ENCODE data around the gene AHDC1.
A peak's percentile ranks its signal among the peaks of the same experiment; 100 is the strongest.

AHDC1 gene

GRCh38 chr1:27574871-27575831 lies 28.8 kb downstream of the AHDC1 start:
- no peak for DNase-seq

DNA sequence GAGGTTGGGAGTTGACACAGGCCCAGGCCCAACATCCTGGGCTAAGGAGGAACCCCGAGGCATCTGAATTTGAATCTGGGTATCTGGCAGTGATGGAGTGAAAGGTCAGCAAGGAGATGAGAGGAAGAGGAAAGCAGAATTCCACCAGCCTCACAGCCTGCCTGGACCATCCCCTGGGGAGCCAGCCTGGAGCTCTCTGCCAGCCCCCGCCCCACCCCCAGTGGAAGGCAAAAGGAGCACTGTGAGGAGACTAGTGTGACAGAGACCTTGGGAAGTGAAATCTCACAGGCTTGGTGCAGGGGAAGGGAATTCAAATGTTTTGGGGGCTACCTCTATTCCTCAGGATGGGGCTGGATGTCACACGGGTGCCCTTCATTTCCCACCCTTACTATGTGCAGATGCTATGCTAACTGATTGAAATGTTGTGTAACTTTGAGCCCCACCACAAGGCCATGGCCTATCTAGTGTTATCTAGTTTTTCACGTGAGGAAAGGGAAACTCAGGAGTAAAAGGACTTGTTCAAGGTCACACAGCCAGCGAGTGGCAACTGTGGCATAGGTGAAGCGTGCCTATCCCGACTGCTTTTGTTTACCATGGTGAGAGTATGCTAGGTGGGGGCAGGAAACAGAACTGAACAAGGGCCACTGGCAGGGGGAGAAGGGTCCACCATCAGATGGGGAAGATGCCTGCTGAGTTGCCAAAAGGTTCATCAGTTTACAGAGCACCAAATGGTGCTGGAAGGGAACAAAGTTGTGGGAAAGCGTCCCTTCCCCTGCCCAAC lies 29.8 kb downstream of the AHDC1 start:
- no peak for DNase-seq

DNA sequence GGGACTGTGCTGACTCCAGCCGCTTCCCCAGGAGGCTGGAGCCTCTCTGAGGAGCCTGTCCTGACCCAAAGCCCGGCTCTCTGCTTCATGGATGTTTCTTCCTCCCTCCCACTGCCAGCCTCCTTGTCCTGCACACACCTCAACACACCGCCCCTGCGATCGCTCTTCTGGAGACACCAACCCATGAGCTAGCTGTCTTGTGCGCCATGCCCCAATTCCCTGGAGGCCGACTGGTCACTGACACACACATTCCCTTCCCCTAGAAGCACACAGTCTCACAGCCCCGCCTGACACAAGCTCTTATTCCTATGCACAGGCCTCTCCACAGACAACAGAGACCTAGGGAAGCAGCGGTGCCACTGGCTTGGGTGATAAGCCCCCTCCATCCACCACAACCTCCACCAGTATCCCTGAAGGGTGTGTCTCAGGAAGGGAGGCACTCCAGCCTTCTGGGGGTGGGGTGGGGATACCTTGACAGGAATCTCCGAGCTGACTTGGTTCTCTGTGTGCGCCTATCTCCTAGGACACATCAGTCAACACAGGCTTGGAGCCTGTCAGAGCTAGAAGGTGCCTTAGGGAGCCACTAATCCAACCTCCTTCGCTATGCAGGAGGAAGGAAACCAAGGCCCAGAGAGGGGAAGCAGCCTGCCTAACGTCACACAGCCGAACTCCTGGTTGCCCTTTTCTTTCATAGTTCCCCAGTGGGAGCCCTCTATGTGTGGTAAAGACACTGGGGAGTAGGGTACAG lies 31.1 kb downstream of the AHDC1 start:
- no peak for DNase-seq

- DNase-seq: no peak
Measured at GRCh38 chr1:27572019-27572678, 31.8 kb downstream of the AHDC1 start.

- no peak for DNase-seq
Measured at GRCh38 chr1:27571439-27572018, 32.4 kb downstream of the AHDC1 start.

DNA sequence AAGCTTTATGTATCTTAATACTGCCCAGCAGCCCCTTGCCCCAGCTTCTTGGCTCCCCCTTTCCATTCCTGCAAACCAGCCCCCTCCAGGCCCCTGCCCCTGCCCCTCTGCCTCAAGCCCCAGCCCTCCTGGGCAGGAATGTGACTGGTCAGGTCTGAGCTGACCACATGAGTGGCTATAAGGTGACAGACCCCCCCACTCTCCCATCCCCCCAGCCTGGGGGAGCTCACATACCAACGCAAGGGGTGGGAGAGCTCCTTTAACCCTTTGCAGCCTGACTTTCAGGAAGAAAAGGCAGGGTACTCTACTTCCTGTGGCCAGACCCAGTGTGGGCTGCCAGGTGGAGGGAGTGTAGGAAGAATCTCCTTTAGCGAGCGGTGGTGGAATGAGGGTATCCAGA lies 33.2 kb downstream of the AHDC1 start:
- no peak for DNase-seq

DNA sequence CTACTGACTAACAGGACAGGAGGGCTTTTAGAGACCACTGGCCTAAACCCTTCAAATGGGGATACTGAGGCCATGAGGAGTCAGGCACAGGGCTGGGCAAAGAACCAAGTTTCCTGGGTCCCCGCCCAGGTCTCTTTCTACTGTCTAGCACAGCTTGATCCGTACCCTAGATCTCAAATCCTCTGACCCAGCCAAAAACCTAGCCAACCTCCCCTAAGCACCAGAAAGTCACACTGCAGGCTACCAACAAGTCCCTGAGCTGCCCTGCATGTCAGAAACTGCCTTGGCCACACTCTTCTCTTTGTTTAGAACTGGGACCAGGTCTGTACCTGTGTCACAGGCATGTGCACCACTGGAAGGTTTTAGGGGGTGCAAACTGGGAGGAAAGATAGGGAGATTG lies 33.6 kb downstream of the AHDC1 start:
- no peak for DNase-seq

DNA sequence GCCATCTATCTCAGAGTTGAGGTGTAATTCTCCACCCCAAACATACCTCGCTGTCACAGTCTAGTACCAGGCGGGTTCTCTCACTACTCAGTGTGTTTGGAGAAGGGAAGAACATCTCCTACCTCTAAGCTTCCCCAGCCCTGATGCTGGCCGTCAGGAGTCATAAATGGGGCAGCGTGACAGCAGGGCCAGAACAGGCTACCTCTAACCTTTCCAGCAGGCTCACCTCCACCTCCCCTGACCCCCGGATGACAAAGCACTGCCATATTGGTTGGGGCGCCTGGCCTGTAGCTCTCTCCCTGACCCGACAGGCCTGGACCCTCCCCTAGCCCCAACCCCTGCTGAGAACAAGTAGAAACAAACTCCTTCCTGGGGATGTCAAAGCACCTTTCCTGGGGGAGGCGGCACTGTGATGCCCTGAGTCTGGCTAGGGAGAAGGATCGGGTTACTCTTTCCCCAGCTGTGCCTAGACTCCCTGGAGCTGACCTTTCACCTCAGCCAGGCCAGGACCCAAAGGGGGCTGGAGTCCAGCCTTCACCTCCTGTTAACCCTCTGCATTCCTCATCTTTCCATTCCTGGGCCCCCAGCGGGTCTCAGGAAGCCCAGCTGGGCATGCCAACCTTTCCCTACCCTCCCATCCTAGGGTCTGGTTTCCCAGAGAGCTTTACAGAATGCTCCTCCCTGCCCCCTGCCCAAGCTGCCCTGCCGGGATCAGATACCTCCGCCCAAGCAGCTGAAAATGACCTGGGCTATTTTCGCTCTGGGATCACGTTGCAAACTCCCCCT lies 34.2 kb downstream of the AHDC1 start:
- no peak for DNase-seq

- DNase-seq: no peak
Measured at GRCh38 chr1:27569088-27569460, 34.9 kb downstream of the AHDC1 start.

DNA sequence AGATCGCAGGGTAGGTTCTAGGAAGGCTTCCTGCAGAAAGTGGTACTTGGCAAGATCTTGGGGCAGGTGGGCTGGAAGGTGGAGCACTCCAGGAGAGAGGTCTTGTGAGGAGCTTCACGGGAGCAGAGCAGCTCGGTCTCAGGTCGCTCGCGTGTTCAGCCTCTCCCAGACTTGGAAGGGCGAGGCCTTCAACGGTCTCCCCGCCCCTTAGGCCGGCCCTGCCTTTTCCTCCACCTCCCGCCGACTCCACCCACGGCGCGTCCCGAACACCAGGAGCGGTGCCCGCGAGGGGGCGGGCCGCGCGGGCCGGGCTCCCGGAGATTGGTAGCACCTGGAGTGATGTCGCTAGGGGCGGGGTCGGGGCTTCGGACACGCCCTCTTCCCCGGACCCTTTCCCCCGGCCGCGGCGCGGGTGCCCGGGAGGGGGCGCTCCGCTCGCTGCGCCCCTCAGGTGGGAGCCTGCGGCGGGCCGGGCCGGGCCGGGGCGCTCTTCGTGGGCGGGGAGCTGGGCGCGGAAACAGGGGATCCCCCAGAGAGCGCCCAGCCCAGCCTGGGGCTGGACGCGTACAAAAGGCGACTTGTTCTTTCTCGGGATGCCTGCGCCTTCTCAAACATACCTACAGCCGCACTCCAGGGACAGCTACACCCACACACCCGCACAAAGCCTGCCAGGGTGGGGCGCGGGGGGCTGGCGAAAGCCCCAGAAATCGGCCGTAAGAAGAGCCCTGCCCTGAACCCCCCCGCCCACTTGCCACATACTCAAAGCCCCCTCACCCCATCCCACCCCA lies 35.5 kb downstream of the AHDC1 start:
- no peak for DNase-seq

- DNase-seq: no peak
Measured at GRCh38 chr1:27567971-27568299, 36.0 kb downstream of the AHDC1 start.

GRCh38 chr1:27567146-27567526 lies 36.8 kb downstream of the AHDC1 start:
- no peak for DNase-seq

DNA sequence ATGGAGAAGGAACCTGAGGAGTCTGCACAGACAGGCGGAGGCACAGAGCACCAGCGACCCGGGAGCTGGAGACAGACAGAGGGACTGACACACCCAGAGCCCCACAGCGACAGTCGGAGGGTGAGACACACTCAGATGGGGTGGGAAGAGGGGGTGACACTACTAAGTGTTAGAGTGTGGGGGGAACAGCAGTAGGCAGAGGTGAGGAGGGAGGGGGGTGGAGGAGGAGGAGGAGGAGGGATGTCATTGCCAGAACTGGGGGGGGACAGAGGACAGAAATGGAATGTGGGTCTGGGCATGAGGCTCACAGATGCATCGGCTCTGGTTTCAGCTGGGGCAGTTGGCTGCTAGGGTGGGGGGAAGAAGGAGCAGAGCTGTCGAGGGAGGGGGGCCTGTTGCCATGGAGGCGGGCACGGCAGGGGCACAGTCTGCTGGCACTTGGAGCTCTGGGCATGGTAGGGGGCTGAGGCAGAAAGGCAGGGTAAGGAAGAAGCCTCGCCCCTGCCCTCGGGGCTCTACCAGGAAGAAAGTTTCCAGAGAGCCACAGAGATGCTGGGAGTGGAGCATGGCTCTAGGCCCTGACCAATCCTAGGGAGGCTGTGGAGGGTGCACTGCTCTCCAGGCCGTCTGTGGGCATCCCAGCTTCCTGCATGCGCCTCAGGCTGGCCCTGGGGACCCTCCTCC lies 37.3 kb downstream of the AHDC1 start:
- DNase-seq: no peak

DNA sequence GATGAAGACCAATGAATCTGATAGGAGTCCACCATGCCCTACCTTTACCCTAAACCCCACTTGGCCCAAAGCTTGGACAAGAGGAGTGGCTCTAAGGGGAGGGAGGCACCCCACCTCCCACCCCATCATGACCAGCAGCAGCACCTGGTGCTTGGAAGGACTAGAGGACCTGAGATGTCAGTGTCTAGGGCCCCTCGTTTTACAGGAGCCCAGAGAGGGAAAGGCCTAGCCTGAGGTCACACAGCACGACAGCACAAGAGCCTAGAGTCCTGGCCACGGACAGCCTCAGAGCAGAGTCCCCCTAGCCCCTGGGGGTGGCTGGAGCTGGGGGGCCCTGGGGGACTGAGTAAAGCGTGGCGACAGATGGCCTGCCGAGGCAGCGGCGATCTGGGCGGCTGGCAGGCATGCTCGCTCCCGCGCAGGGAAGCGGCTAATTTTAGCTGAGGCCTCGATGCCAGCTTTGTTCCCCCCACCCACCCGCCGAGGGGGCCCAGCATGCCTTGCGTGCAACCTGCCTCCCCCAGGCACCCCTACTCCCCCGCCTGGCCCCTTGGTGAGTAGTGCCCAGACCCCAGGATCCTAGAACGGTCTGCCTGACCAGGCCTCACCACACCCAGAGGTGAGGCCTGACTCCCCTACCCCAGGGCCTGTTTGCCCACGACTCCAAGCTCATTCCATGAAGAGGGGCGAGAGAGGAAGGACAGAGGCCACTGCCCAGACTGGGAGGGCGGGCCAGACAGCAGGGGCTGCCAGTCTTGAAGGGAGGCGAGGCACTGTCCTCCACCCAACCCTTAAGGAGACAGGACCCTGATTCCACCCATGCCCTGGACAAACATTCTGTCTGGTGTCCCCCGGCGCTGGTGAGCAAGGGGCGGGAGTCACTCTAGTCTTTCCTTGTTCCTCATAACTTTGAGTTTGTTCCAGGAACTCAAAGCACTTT lies 39.0 kb downstream of the AHDC1 start:
- DNase-seq: peak; percentile 40

DNA sequence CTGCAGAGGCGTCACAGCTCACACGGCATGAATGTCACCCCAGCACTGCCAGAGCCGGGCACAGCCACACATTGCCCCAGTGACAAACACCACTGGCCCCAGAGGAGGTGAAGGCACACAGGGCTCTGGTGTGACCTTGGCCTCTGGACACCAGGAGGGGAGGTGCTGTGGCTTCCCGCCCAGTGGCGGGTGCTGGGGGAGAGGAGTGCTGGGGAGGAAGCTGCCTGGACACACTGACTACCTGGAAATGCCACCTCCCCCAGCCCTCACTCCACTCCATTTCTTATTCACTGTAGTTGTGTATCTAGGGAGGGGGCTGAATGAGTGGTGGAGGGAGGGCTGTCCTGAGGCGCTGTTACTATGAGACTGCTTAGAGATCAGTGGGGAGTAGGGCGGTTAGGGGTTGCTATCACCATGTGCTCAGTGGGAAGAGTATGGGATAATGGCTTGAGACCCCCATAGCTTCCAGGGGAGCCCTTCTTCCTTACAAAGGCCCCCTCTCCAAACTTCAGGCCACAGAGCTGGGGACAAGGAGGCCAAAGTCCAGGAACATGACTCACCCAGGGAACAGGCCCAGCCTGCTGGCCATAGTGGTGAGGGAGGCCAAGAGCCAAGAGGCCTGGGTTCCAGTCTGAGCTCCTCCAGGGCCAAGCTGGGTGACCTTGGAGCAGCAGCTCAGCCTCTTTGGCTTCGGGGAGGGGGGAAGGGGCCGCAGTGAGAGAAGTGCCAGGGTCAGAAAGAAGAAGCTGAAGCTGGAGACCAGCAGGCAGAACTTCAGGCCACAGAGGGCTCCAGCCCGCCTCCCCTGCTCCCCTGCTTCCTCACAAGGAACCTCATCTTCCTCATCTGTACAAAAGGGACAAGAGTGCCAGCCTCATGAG lies 40.1 kb downstream of the AHDC1 start:
- no peak for DNase-seq

- DNase-seq: no peak
Measured at GRCh38 chr1:27563341-27563590, 40.7 kb downstream of the AHDC1 start.

DNA sequence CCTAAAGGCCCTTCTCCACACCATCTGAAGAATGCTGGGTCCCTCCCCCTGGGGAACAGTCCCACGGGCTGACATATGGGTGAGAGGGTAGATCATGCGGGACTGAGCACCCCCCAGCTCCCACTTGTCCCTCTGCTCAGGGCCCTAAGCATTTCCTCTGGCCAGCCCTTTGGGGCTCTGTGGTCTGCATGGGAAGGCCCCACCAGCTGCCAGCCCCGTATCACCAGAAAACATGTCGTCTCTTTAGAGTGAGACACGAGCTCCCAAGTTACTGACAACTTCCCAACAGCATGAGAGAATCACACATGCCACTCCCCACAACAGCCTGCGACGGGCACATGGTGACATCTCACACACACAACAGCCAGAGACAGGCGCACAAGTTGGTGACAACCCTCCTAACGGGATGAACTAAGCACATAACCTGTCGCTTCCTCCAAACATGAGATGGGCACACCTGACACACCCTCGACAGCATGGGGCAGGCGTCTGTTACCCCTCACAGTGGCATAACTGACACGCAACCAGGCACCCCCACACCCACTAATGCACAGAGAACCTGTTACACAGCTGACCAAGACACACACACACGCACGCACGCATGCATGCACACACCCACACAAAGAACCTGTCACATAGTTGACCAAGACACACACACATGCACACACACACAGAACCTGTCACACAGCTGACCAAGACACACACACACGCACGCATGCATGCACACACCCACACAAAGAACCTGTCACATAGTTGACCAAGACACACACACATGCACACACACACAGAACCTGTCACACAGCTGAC lies 41.2 kb downstream of the AHDC1 start:
- DNase-seq: no peak

GRCh38 chr1:27562021-27562420 lies 41.9 kb downstream of the AHDC1 start:
- no peak for DNase-seq

All from NCI-H446 treated with DMSO at 0.1 percent for 48 hours (cell line).